HepG2 (cell line): ENCODE results near the gene FNDC10. TPM values are rescaled to one million over a fixed set of nuclear protein-coding genes. Genes with fewer than 3 reads are reported as not detected.

Source experiments
- ATAC-seq: fragments of 200-7000 bp; cut with Tn5 transposase; 3 replicates; pipeline ENCODE4 v1.9.1; 2020; ENCODE audit warnings: mild to moderate bottlenecking, moderate library complexity
- BruUV-seq: library from RNA; stranded (reverse); fragments of 400-500 nt; replicated peaks from 2 replicates; lab custom pipeline; 2021; lab: Mats Ljungman, UMichigan
- CTCF ChIA-PET: fragments of 300-600 bp; formaldehyde crosslinking; extraction: SDS; loops from one replicate; lab custom pipeline; 2021; ENCODE audit warnings: low total read pairs, inconsistent platforms, low intra/inter-chr PET ratio; lab: Yijun Ruan, JAX
- POLR2A ChIA-PET: fragments of 350-600 bp; sonication (Branson Sonifier 250); formaldehyde crosslinking; loops from one replicate; lab custom pipeline; 2020; ENCODE audit warnings: antibody characterized with exemption, inconsistent platforms; lab: Yijun Ruan, JAX
- DNase-seq: peaks from one replicate; pipeline ENCODE4 v3.0.0-alpha.2; 2015; ENCODE audit warnings: low spot score
- FAIRE-seq: peaks from 3 replicates; lab custom pipeline; 2011; peaks lifted over from hg19 to GRCh38; lab: Jason Lieb, UNC
- H2AFZ ChIP-seq: one replicate; pipeline ENCODE4 v1.6.1; 2011; ENCODE audit warnings: low read length, inconsistent platforms
- H3K27ac ChIP-seq: fragments of 300-600 bp; 3 replicates; pipeline ENCODE4 v1.8.0; 2011; ENCODE audit warnings: mixed run types, mild to moderate bottlenecking, mixed read lengths, low read length, inconsistent platforms; ENCODE audit not compliant: insufficient read depth; ENCODE audit errors: extremely low read length
- H3K27me3 ChIP-seq, 2 experiments: fragments of 200-600 bp in 1 of 2; 2 replicates in 1 of 2; 3 replicates in 1 of 2; pipeline versions ENCODE4 v1.6.0 to v1.8.0; 2011; ENCODE audit warnings: low read length in 2 of 2, mild to moderate bottlenecking in 2 of 2, moderate library complexity in 2 of 2, inconsistent platforms in 1 of 2; ENCODE audit not compliant: insufficient read depth in 2 of 2, control insufficient read depth in 1 of 2
- H3K36me3 ChIP-seq, 2 experiments: fragments of 200-600 bp in 1 of 2; replicated peaks in 1 of 2; 2 replicates in 1 of 2; 3 replicates in 1 of 2; pipeline versions ENCODE4 v1.5.1 to v1.8.0; 2011; ENCODE audit warnings: low read length in 2 of 2, inconsistent platforms in 1 of 2; ENCODE audit not compliant: insufficient read depth in 2 of 2, control insufficient read depth in 1 of 2
- H3K4me1 ChIP-seq: 2 replicates; pipeline ENCODE4 v1.5.1; 2012; ENCODE audit warnings: low read length, inconsistent platforms; ENCODE audit not compliant: insufficient read depth
- H3K4me2 ChIP-seq: 2 replicates; pipeline ENCODE4 v1.6.0; 2011; ENCODE audit warnings: low read depth, low read length, inconsistent platforms
- H3K4me3 ChIP-seq, 3 experiments: fragments of 200-600 bp in 1 of 3; sonication (generic), shearing (Covaris generic) in 1 of 3; replicated peaks in 1 of 3; 2 replicates each; pipeline ENCODE4 v1.5.1; 2011 to 2016; ENCODE audit warnings: low read length in 3 of 3, inconsistent platforms in 2 of 3, low read depth in 2 of 3, mild to moderate bottlenecking in 2 of 3, control low read depth in 1 of 3, mixed read lengths in 1 of 3; ENCODE audit not compliant: insufficient read depth in 1 of 3
- H3K79me2 ChIP-seq: one replicate; pipeline ENCODE4 v1.6.1; 2011; ENCODE audit warnings: low read length, inconsistent platforms; ENCODE audit not compliant: insufficient read depth
- H3K9ac ChIP-seq: 2 replicates; pipeline ENCODE4 v1.6.0; 2011; ENCODE audit warnings: mild to moderate bottlenecking, low read depth, low read length, inconsistent platforms; ENCODE audit not compliant: insufficient read depth
- H3K9me3 ChIP-seq: 2 replicates; pipeline ENCODE4 v1.5.1; 2012; ENCODE audit warnings: mild to moderate bottlenecking, low read length
- H4K20me1 ChIP-seq: 2 replicates; pipeline ENCODE4 v1.6.0; 2011; ENCODE audit warnings: inconsistent platforms, mild to moderate bottlenecking, low read length, moderate library complexity; ENCODE audit not compliant: insufficient read depth
- AHDC1 ChIP-seq: sonication (generic); formaldehyde crosslinking; IDR thresholded peaks from 2 replicates; pipeline ENCODE4 v1.5.1; 2020; ENCODE audit warnings: mild to moderate bottlenecking, missing genetic modification reagents, borderline replicate concordance
- ATF2 ChIP-seq: sonication (generic); formaldehyde crosslinking; IDR thresholded peaks from 2 replicates; pipeline ENCODE4 v1.4.0; 2020; ENCODE audit warnings: missing genetic modification reagents
- ATRX ChIP-seq: sonication (generic); formaldehyde crosslinking; IDR thresholded peaks from 2 replicates; pipeline ENCODE4 v1.4.0; 2020; ENCODE audit warnings: missing genetic modification reagents, borderline replicate concordance
- CREB1 ChIP-seq, 2 experiments: fragments of 450-650 bp in 1 of 2; IDR thresholded peaks; 2 replicates each; pipeline ENCODE4 v1.6.1; 2016 to 2017; ENCODE audit warnings: control low read depth in 1 of 2, mild to moderate bottlenecking in 1 of 2, missing compliant biosample characterization in 1 of 2, missing genetic modification characterization in 1 of 2
- CSRNP2 ChIP-seq: sonication (generic); formaldehyde crosslinking; conservative IDR thresholded peaks from 2 replicates; pipeline ENCODE4 v1.8.0; 2022; ENCODE audit warnings: low read depth, missing genetic modification reagents
- ELF4 ChIP-seq: sonication (generic); formaldehyde crosslinking; IDR thresholded peaks from 2 replicates; pipeline ENCODE4 v1.5.0; 2020; ENCODE audit warnings: missing genetic modification reagents, mild to moderate bottlenecking, moderate library complexity, borderline replicate concordance
- MXD1 ChIP-seq: sonication (generic); formaldehyde crosslinking; IDR thresholded peaks from 2 replicates; pipeline ENCODE4 v1.4.0; 2020; ENCODE audit warnings: mild to moderate bottlenecking, missing genetic modification reagents
- NFIB ChIP-seq: sonication (generic); formaldehyde crosslinking; IDR thresholded peaks from 2 replicates; pipeline ENCODE4 v1.9.0; 2021; ENCODE audit warnings: missing genetic modification reagents, mild to moderate bottlenecking, borderline replicate concordance
- NRL ChIP-seq: sonication (generic); formaldehyde crosslinking; IDR thresholded peaks from 2 replicates; pipeline ENCODE4 v1.5.0; 2020; ENCODE audit warnings: missing genetic modification reagents, mild to moderate bottlenecking, moderate library complexity, borderline replicate concordance
- SAP130 ChIP-seq: IDR thresholded peaks from 2 replicates; pipeline ENCODE4 v1.6.1; 2016; ENCODE audit warnings: low read depth
- ZBTB44 ChIP-seq: sonication (generic); formaldehyde crosslinking; IDR thresholded peaks from 2 replicates; pipeline ENCODE4 v1.4.0; 2020; ENCODE audit warnings: missing genetic modification reagents
- ZNF225 ChIP-seq: sonication (generic); formaldehyde crosslinking; IDR thresholded peaks from 2 replicates; pipeline ENCODE4 v1.4.0; 2020; ENCODE audit warnings: mild to moderate bottlenecking, missing genetic modification reagents
- ZNF550 ChIP-seq: sonication (generic); formaldehyde crosslinking; IDR thresholded peaks from 2 replicates; pipeline ENCODE4 v1.4.0; 2020; ENCODE audit warnings: mild to moderate bottlenecking, missing genetic modification reagents, borderline replicate concordance
- ZSCAN30 ChIP-seq: sonication (generic); formaldehyde crosslinking; IDR thresholded peaks from 2 replicates; pipeline ENCODE4 v1.5.0; 2020; ENCODE audit warnings: mild to moderate bottlenecking, missing genetic modification reagents
- WGBS: methylation state at CpG from one replicate; pipeline ENCODE4 v1.1.6; 2017; ENCODE audit warnings: low lambda C conversion rate; 5-methylcytosine and 5-hydroxymethylcytosine counted together
- in situ Hi-C: cut with HindIII; loops from 2 replicates; pipeline ENCODE4 v1.10.0; 2017; ENCODE audit warnings: low pct_unique_long_range_greater_than_20kb; ENCODE audit not compliant: extremely low pct_ligation_motif_present
- intact Hi-C: fragments of 100-400 bp; cut with micrococcal nuclease; formaldehyde crosslinking; loops from one replicate; pipeline ENCODE4 v1.10.0; 2022; ENCODE audit not compliant: unreplicated experiment
- polyA plus RNA-seq, 8 experiments: library from polyadenylated mRNA; depleted of rRNA in 3 of 8; stranded (reverse) in 7 of 8; unstranded in 1 of 8; fragments of >200 nt; fragmentation: Illumina TruSeq in 4 of 8; extraction: Trizol in 4 of 8; gene quantifications; 2 replicates each; pipeline versions ENCODE4 v1.2.1 to v1.2.3, GENCODE V29; 2011 to 2016; ENCODE audit warnings: low read depth in 4 of 8, missing spikeins in 1 of 8, mixed read lengths in 1 of 8; ENCODE audit not compliant: insufficient read depth in 1 of 8
- total RNA-seq, 5 experiments: library from RNA; depleted of rRNA; stranded (reverse); fragments of >200 nt; fragmentation: Illumina TruSeq; extraction: Trizol; gene quantifications; 2 replicates each; pipeline ENCODE4 v1.2.3, GENCODE V29; 2016; ENCODE audit warnings: low read depth in 1 of 5

Gene FNDC10
- total and polyA plus RNA-seq, 2 of the 13 experiments (the other 11 are each of a cell fraction or from before 2014, with no cell fraction given) = 2.2 to 2.5 TPM

- H3K9me3 ChIP-seq = no peaks in the 10 kb centered on the region
- BruUV-seq = no TSS peak
- H3K4me2 ChIP-seq = no peak overlapping the region
- no peak overlapping the region for H3K27ac ChIP-seq
- in situ Hi-C loops = no loop called here
- H3K79me2 ChIP-seq = no peaks in the 10 kb centered on the region
- ChIA-PET POLR2A (no interaction called here), CTCF (no interaction called here)
- no peak for FAIRE-seq
- no peak overlapping the region for H3K9ac ChIP-seq
- peaks cover 0 to 4% of the 10 kb centered on the region in 2 experiments; a peak in 2 of 5 replicates for H3K36me3 ChIP-seq
- H3K4me3 ChIP-seq = no peak overlapping the region
- intact Hi-C loops = no loop called here
- 100% methylated on average over 1 of the region's 13 CpGs for WGBS
- no peaks in the 10 kb centered on the region; the same call in 1 of the 2 replicates for H4K20me1 ChIP-seq
- H2AFZ ChIP-seq = no peak overlapping the region
- 0 out of 2 replicates have a peak, but pooled peaks cover 5% of the 10 kb centered on the region for H3K4me1 ChIP-seq
- no peaks in the 10 kb centered on the region for H3K27me3 ChIP-seq
- DNase-seq = no peak
- ATAC-seq = no peak
- TF ChIP-seq NFIB (CRISPR knock-in tag) = no peak
- no peak for TF ChIP-seq ELF4 (CRISPR knock-in tag)
- no peak for TF ChIP-seq AHDC1
- no peak for TF ChIP-seq MXD1 (CRISPR knock-in tag)
- TF ChIP-seq ZNF550 (CRISPR knock-in tag) = no peak
- no peak for TF ChIP-seq ZSCAN30 (CRISPR knock-in tag)
- TF ChIP-seq NRL (CRISPR knock-in tag) = no peak
- TF ChIP-seq CSRNP2 (CRISPR knock-in tag) = no peak
- no peak for TF ChIP-seq CREB1 (IDR thresholded peaks at IDR 0.05)
- TF ChIP-seq CREB1 (CRISPR knock-in tag; IDR thresholded peaks at IDR 0.05) = no peak
- no peak for TF ChIP-seq ZNF225 (CRISPR knock-in tag)
- no peak for TF ChIP-seq ATF2 (CRISPR knock-in tag)
- no peak for TF ChIP-seq ATRX
- TF ChIP-seq SAP130 (CRISPR knock-in tag) = no peak
- TF ChIP-seq ZBTB44 (CRISPR knock-in tag) = no peak
Measured at GRCh38 chr1:1554550-1554925, 45.4 kb downstream of the FNDC10 start.
